ENCODE measurements around the gene ATXN10.
"Not testable (repeated sequence)": the region's sequence is repeated elsewhere in the genome, so short reads cannot be mapped to it uniquely, and the experiment has no call there.

Gene ATXN10

DNA sequence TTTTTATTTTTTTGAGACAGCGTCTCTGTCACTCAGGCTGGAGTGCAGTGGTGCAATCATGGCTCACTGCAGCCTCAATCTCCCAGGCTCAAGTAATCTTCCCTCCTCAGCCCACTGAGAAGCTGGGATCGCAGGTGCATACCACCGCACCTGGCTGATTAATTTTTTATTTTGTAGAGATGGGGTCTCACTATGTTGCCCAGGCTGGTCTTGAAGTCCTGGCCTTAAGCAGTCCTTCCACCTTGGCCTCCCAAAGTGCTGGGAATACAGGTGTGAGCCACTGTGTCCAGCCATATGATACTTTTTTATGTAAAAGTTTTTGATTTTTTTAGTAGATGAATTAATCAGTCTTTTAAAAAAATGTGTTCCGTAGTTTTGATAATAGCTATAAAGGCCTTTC, 42.8 kb downstream of the ATXN10 start:
- DNase-seq: not testable (repeated sequence)

DNA sequence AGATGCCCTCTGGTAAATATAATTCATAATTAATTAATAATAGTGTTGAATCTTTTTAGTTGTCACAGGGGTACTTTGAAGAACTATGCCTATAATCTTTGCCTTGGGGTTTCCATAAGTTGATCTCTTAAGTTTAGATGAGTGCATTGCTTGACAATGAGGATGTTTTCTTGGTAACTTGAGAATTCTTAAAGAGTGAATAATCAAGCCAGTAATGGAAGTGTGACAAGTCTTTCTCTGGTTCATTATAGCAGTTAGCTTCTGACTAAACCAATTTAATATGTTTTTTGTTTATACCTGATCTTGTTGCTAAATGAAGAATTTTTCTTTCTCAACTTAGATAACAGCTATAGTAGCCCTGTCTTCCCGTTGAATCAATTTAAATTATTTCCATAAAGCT, 46.2 kb downstream of the ATXN10 start:
- no peak for DNase-seq

DNA sequence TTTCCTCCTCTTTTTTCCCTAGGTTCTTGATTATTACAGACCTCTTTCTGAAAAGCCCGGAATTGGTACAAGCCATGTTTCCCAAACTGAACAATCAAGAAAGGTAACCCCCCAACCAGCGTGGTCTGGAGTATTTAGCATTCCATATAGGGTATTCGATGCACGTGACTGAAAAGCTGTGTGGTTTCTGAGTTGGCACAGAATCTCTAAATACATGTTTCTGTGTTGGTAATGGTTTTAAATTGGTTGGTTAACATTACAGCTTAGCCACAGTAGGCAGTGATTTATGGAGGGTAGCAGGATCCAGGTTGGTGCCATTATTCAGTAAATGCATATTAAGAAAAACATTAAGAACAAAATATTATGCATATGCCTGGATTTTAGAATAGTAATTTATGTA, 46.8 kb downstream of the ATXN10 start:
- DNase-seq: no peak

DNA sequence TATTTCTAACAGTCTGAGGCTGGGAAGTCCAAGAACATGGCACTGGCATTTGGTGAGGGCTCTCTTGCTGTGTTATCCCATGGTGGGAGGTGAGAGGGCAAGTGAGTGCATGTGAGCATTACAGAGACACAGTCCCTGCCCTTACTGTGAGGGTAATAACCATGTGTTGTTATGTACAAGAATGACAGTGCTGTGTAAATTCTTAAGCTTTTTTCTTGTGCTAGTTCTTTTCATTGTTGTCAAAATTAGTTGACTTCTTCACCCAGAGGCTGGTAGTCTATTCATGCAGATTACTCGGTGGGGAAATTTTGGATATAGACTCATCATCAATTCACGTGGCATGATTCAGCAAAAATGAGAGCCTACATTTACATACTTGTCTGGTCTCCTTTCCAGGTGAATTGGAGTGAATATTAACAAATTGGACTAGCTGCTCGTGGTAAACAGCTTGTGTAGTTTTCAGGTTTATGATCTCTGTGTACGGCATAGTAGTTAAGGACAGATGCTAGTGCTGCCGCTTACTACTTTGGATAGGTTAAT, 49.3 kb downstream of the ATXN10 start:
- no peak for DNase-seq

DNA sequence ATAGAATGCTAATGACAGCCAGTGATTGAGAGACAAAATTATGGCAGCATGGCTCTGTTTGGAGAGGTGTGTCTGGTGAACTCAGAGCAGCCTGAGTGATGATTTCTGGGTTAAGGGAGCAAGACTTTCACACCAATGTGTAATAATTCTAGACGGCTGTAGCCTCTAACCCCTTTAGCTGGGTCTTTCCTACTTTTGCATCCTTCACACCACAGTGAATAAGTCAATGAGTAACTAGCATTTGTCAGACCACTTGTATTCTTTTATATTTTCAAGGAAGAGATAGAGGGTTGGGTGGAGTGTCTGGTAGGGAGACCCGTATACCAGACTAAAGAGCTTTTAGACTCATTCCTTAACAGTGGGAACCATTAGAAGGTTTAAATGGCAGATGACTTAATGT, 50.4 kb downstream of the ATXN10 start:
- no peak for DNase-seq

DNA sequence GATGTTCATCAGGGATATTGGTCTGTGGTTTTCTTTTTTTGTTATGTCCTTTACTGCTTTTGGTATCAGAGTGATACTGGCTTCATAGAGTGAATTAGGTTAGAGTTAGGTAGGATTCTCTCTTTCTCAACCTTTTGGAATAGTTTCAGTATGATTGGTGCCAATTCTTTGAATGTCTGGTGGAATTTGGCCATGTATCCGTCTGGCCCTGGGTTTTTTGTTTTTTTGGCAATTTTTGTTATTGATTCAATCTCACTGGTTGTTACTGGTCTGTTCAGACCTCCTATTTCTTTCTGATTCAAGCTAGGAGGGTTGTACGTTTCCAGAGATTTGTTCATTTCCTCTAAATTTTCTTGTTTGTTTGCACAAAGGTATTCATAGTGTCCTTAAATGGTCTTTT, 54.4 kb downstream of the ATXN10 start:
- DNase-seq: no peak

DNA sequence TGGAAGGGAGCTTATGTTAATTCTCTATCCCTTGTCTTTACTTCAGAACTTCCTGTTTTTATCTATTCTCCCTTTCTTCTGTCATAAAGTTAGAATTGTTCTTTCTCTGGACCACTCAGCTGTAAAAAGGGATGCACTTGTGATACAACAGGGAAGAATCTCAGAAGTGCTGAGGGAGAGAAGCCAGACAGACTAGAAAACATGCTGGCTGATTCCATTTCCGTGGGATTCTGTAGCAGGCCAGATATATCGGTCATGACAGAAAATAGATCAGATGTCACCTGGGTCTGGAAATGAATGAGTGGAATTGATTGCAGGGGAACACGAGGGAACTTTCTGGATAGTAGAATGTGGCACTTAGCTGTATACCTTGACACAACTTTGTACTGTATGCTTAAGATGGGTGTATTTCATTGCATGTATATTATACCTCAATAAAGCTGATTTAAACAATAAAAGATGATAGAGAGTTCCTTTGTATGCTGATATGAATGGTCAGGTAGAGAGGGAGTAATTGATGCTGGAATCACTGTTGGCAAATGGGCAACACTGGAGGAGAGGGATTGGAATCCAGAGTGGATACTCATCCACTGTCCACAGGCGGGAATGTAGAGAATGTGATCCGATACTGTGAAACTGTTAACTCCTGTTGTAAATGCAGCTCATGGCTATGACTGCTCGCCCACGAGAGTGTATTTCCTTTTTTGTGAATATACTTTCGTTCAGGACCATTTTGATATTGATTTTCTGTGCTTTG, 59.6 kb downstream of the ATXN10 start:
- DNase-seq: no peak

DNA sequence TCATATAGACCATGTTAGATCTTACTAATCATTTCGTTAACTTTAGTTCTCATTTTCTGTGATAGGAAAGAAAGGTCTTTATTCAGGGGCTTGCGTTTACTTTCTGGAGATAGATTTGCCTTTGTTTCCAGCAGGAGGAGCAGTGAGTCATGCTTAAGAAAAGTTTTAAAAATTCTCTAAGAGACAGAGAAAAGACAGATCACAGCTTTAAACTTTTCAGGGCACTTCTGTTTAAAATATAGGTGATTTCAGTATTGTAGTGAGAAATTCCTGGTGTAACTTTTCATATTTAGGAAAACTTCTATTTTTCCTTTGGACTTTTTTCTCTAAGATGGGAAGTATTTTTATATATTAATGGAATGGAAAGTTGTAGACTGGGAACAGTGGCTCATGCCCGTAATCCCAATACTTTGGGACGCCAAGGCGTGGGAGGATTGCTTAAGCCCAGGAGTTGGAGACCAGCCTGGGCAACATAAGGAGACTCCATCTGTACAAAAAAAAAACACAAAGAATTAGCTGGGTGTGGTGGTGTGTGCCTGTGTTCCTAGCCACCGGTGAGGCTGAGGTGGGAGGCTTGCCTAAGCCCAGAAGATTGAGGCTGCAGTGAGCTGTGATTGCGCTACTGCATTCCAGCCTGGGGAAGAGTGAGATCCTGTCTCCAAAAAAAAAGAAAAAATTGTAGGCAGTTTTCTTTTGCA, 60.3 kb downstream of the ATXN10 start:
- DNase-seq: no peak

DNA sequence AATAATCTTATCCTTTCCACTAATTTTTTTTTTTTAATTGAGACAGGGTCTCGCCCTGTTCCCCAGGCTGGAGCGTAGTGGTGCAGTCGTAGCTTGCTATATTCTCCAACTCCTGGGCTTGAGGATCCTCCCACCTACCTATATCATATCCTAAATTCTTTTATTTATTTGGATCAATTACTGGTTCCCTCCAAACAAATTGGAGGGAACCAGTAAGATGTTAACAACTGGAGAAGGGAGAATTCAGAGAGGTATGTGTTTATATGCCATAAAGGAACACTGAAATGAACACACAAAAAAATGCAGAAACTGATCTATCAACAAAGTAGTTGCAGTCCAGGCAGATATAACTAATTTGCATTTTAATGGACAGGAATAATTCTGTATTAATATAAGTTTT, 63.6 kb downstream of the ATXN10 start:
- DNase-seq: no peak

DNA sequence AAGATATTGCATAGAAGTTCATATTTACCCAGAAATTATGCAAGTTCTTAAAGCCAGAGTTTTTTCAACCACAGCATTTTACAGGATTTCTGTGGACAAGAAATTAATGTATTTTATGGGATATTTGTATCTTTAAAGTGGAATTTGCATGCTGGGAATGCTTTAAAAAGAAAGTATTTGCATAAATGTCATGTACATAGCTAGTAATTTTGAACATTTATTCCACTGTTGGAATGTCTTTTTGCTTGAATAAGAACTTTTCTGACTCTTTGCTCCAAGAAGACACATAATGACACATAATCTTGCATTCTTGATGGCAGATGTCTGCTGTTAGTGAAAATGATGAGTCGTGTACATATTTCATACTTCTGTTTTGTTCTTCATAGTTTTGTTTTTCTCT, 66.6 kb downstream of the ATXN10 start:
- DNase-seq: no peak

DNA sequence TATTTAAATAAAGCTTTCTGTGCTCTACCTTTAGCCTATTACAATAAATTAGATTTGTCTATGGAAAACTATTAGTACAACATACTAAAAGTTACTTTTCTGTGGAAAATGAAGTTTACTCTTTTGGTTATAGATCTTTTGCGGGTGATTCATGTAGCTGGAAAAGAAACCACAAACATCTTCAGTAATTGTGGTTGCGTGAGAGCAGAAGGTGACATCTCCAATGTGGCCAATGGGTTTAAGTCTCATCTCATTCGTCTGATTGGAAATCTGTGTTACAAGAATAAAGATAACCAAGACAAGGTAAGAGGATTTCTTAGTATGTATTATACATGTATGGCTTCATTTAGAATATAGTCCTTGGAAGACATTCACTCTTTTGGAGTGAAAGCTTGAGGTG, 68.6 kb downstream of the ATXN10 start:
- DNase-seq: no peak

DNA sequence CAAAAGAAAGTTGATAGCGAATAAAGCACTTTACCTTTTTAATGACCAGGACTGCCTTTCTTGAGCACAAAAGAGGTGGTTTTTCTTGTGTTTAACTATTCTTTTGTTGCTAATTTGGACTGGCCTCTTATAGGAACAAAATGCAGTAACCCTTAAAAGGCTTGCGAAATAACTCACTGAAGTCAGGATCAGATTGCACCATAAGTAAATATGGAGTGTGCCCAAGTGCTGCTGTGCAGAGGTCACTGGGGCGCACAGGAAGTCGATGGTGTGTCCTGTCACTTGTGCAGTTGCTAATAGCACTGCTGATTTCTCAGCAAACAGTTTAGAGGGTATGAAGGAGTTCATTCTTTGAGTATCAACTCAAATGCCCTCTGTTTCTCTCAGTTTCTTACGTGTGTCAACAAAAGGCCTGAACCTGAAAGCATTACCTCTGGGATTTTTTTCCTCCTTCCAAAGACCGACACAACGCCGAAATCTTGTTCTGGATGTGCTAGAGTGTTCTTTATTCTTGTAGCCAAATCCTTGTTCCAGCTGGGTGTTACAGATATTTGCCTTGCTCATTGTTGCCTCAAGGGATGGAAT, 71.3 kb downstream of the ATXN10 start:
- DNase-seq: no peak

DNA sequence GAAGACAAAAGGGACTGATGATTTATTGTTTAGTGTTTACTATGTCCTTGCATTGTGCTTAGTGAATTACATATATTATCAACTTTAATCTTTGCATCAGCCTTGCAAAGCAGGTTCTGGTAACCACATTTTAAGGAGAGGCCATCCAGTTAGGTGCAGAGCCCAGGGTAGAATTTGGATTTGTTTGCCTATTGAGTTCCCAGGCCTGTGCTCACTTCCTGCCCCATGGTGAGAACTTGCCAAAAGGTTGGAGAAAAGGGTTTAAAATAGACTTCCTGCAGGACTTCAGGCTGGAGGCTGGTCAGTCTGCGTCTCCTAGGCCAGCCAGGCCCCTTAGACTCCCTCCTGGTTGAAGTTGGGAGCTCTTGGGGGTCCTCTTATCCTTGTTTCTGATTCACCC, 72.1 kb downstream of the ATXN10 start:
- DNase-seq: no peak

DNA sequence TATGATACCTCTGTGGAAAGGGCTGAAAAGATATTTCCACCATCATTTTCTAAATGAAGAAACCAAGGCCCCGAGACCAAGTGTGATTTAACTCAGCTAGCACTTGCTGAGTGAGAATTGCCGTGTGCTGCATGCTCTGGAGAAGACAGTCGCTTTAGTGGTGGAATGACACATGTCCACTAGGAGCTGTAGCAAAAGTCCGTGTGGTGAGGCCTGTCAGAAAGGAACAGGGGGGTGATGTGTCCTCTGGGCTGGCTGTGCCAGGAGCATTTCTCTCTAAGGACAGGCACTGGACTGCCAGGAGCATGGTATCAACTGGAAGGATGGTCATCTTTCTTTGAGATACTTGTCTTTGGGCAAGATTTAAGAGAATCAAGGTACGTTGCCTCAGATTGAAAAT, 72.8 kb downstream of the ATXN10 start:
- no peak for DNase-seq

DNA sequence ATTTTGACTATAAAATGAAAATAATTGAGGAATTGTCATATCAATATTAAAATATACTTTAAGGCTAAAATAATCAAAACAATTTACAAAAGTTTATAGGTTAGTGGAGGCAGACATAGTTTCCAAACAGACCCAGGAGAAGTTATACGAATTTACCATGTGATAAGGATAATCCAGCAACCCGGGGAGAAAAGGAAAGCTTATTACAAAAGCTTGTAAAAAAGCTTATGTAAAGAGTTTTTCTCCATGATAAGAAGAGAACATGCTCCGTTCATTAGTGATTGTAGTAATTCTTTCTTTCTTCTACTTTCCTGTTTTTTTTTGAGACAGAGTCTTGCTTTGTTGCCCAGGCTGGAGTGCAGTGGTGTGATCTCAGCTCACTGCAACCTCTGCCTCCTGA, 79.0 kb downstream of the ATXN10 start:
- DNase-seq: no peak

DNA sequence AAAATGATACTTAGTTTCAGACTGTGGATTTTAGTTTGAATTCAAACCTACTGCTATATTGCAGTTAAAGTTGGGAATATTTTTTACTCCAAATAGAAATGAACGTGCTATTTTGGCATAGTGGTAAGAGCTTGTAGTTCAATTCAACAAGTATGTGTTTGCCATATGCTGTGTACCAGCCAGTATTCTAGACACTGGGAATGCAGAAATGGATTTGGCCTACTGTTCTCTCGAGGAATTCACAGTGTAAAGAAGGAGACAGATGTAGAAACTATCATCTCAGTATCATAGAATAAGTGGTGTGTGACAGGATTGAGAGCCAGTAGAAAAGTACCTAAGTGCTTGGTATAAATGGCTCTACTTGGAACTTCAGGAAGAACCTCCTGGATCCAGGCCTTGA, 80.4 kb downstream of the ATXN10 start:
- no peak for DNase-seq

DNA sequence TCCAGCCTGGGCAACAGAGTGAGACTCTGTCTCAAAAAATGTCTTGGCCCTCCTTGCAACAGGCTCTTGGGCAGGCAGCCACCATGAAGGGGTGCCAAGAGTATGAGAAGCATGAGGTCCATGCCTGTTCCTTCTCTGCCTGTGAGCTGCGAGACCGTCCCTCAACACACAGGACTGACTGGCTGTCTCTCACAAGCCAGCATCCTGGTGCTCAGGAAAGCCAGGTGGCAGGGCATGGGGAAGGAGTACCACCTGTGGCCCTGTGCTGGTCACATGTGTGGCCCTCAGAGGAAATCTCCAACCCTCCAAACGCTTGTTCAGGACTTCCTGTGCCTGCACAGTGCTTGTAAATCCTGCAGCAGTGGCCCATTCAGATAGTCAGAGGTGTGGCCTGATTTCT, 83.2 kb downstream of the ATXN10 start:
- no peak for DNase-seq

DNA sequence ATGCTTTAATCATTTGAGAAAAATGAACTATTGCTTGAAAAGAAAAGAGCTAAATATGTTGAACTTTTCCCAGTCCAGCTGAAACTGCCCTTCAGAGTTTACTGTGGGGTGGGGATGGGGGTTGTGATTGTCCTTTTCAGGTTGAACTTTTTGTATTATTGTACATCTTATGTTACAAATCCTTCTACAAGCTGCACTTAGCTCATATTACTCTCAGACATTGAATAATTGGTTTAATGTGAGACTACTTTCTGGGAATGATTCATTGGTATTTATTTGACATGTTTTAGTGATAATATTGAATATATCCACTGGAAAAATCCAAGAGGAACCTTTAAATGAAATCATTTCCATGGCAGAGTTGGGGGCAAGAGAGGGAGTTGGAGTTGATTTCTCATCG, 84.9 kb downstream of the ATXN10 start:
- DNase-seq: no peak

DNA sequence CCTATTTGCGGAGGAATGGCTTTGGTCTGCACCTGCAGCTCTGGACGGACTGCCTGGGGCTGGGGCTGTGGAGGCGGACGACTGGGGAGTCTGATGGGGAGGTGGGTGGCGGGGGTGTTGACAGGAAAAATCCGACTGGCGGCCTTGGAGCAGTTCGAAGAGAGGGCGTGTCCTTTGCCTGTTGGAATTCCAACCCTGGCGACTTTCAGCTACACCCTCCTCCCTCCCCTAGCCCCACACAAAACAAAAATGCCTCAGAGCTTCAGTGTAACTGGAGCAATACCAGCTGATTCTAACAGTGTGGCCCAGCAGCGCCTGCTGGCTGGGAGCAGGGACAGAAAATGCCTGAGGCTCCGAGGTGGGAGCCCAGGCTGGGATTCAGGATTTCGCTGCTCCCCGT, 85.4 kb downstream of the ATXN10 start:
- DNase-seq: no peak

DNA sequence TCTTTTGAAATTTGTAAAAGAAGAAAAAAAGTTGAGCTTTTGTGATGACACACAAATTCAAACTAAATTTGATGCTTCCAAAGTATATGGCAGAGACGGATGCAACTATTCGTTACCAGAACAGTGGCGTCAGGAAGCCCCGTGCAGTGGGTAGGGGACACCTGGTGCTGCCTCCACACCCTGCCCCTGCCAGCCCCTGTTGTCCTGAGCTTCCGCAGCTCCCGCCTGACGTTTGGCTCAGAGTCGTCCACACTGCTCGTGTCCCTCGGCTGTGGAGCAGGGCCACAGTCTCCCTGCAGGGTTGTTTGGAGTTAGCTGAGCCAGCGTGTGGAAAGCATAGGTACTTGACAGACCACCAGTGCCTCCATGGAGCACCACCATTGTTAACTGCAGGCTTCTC, 86.3 kb downstream of the ATXN10 start:
- DNase-seq: no peak

DNA sequence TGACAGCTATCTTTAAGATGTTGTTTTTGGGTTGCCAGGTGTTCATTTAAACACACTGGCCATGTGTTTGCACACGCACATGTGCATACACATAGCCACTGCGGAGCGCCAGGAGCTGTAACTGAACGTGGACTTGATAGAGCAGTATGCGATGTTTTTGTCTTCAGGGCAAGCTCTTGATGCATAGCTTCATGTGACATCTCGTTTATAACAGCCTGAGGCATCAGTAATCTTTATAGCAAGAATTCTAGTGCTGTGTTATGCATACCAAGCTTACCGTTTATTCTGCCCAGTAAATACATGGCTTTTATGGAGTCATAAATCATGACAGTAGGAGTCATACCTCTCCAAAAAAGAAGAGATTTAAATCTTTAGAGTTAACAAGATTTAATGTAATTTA, 87.0 kb downstream of the ATXN10 start:
- DNase-seq: no peak

DNA sequence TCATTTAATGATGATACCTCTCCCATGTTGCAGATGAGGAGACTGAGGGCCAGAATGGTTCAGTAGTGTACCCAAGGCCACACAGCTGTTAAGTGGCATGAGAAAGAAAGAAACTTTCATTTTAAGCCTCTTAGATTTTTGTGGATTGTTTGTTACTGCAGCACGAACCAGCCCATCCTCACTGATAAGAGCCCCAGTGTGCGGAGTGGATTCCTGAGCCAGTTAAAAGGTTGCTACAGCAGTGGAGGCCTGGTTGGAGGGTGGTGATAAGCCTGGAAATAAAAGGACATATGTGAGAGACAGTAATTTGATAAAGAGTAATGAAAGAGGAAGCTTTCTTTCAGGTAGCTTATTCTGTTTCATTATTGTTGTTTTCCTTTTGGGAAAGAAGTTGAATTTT, 89.0 kb downstream of the ATXN10 start:
- no peak for DNase-seq

DNA sequence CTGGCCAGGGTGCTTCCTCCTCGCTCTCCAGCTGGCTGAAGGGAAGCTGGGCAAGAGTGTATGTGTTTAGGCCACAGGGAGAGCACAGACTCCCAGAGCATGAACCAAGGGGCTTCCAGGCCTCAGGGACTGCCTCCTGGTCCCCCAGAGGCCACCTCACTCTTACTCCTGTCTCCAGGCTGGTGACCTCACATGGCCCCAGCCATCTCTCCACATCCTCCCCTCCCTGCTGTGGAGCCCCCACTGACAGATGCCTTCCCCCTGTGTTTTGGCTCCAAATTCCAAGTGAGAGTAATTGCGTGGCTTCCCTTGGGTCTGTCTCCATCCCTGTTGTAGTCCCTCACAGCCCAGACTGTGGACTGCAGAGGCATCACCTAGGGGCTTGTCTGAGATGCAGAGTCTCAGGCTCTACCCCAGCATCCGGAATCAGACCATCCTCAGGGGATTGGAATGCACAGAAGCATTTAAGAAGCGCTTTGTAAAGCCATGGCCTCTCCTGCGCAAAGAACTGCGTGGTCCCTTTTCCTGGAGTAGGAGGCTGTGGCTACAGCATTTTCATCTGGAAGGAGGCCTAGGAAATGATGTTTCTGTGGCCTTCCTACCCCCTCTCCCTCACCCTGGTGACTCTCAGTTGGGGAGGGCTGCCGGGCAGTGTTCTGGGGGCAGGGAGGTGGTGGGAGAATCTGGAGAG, 91.1 kb downstream of the ATXN10 start:
- no peak for DNase-seq

DNA sequence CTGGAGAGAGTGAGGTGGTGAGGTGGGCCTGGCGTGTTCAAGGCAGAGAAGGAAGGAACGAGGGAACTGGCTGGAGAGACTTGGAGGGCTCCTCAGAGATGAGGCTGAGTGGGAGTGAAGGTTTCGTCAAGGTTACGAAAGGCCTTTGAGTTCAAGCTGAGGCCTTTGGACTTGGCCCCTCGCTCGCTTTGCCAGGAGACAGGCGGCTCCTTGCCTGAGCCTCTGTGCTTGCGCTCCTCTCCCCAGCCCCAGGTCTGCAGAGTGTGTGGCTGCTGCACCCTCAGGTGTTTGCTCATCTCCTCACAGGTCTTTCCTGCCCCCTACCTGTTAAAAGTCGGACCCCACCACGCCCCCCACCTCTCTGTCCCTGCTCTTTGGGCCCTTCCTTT, 91.6 kb downstream of the ATXN10 start:
- DNase-seq: no peak
